Measurements from ENCODE around the gene SRRM4.

Gene SRRM4

GRCh38 chr12:119171291-119171690 is 189.9 kb downstream of the SRRM4 start:
- DNase-seq (ENCODE audit: low spot score) = no peak

GRCh38 chr12:119171691-119172425 is 190.5 kb downstream of the SRRM4 start:
- DNase-seq (ENCODE audit: low spot score) = no peak

GRCh38 chr12:119175081-119175480 is 193.7 kb downstream of the SRRM4 start:
- no peak for DNase-seq (ENCODE audit: low spot score)

- DNase-seq (ENCODE audit: low spot score) = peak; percentile 92
These were observed 195.1 kb downstream of the SRRM4 start for GRCh38 chr12:119176267-119177055.

DNA sequence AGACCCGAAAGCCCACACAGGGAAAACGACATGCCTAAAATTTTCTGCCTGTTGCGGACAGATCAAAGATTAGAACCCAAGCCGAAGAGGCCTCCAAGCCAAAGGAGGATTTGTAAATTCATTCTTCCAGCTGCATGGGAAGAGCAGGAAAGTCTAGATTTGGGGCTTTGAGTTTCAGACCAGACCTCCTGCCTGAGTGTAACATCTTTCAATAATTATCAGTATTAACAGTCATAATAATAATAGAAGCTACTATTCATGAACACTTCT is 195.7 kb downstream of the SRRM4 start:
- no peak for DNase-seq (ENCODE audit: low spot score)

GRCh38 chr12:119177724-119178380 is 196.5 kb downstream of the SRRM4 start:
- DNase-seq (ENCODE audit: low spot score) = no peak

- DNase-seq (ENCODE audit: low spot score) = peak; percentile 96
These were observed 197.4 kb downstream of the SRRM4 start, which contains the start of gene HSPB8 for GRCh38 chr12:119178544-119179334. Gene HSPB8 (plus strand): TSS chr12:119178931. CDS start chr12:119179313, 382 bp downstream.

DNA sequence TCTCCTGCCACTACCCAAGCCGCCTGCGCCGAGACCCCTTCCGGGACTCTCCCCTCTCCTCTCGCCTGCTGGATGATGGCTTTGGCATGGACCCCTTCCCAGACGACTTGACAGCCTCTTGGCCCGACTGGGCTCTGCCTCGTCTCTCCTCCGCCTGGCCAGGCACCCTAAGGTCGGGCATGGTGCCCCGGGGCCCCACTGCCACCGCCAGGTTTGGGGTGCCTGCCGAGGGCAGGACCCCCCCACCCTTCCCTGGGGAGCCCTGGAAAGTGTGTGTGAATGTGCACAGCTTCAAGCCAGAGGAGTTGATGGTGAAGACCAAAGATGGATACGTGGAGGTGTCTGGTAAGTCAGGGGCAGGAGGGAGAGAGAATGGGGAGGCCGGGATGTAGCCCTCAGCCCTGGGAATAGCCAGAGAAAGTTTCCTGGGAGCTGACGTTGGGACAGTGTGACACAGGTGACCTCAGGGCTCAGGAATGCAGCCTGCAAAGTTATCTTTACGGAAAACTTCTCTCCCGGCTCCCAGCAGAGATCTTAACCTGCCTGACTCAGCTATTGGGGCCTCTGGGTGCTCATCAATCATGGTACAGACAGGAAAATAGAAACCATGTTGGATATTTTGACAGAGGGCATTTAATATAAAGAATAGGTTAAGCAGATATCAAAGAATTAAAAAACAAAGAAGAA is 198.1 kb downstream of the SRRM4 start:
- peak; percentile 48 for DNase-seq (ENCODE audit: low spot score)

- DNase-seq (ENCODE audit: low spot score) = peak; percentile 82
These were observed 199.2 kb downstream of the SRRM4 start for GRCh38 chr12:119180380-119181040.

- DNase-seq (ENCODE audit: low spot score) = no peak
These were observed 199.9 kb downstream of the SRRM4 start for GRCh38 chr12:119181202-119181601.

- DNase-seq (ENCODE audit: low spot score) = no peak
These were observed 200.6 kb downstream of the SRRM4 start for GRCh38 chr12:119181944-119182343.

- DNase-seq (ENCODE audit: low spot score) = peak; percentile 17
These were observed 201.6 kb downstream of the SRRM4 start for GRCh38 chr12:119182701-119183493.

DNA sequence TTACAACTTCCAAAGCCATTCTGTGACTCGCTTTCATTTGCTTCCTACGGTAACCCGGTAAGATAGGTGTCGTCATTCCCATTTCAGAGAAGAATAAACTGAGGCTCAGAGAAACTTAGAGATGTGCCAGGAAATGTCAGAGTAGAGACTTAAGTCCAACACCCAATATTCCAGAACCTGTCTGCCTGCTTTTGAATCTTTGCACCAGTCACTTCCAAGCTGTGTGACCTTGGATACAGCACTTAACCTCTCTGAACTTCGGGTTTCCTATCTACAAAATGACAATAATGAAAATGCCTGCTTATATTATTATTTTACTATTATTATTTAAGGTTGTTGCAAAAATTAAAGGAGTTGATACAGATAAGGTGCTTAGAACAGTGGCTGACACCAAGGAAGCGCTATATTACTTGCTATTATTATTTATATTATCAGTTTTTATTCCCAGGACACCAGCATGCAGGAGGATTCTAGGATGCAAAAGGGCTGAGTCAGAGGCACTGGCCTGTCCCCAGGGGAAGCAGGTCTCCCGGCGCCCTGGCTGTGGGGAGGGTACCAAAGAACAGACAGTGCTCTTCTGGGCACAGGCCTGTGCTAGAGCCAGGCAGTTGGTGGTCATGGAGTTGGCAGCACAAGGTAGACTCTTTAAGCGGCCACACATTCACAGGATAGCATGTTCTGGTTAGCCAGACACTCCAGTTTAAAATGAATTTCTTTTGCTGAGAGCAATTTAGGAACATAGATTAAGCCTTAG is 202.8 kb downstream of the SRRM4 start:
- no peak for DNase-seq (ENCODE audit: low spot score)

DNA sequence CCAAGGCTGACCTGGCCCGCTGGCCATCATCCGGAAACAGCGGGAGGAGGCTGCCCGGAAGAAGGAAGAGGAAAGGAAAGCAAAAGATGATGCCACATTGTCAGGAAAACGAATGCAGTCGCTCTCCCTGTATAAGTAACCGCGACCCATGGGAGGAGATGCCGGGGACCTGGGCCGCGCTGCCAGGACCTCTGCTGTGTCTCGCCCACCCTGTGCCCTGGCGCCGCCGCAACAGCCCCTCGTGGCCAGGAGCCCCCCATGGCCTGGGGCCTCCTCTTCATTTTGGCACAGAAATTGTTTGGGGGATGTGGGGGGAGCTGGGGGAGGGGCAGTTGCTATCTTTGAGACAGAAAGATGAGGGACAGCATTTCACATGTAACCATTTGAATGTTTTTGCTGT is 213.9 kb downstream of the SRRM4 start:
- no peak for DNase-seq (ENCODE audit: low spot score)

DNA sequence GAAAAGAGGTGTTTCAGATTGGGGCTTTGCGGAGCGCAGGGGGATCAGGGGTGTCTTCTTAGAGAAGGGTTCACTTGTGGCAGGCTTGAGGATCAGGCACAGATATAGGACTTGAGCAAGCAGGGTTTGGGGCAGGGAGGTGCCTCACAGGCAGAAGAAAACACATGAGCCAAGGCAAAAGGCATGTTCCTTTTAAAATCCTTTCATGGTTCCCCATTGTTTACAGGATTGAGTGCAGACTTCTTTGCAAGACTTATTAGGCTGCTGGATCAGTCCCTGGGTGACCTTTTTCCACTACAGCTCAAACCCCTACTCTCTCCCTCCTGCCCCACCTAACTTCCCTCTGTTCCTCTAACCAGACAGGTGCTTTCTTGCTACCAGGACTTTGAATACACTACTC is 217.1 kb downstream of the SRRM4 start:
- DNase-seq (ENCODE audit: low spot score) = no peak

GRCh38 chr12:119200601-119201000 is 219.3 kb downstream of the SRRM4 start:
- no peak for DNase-seq (ENCODE audit: low spot score)

DNA sequence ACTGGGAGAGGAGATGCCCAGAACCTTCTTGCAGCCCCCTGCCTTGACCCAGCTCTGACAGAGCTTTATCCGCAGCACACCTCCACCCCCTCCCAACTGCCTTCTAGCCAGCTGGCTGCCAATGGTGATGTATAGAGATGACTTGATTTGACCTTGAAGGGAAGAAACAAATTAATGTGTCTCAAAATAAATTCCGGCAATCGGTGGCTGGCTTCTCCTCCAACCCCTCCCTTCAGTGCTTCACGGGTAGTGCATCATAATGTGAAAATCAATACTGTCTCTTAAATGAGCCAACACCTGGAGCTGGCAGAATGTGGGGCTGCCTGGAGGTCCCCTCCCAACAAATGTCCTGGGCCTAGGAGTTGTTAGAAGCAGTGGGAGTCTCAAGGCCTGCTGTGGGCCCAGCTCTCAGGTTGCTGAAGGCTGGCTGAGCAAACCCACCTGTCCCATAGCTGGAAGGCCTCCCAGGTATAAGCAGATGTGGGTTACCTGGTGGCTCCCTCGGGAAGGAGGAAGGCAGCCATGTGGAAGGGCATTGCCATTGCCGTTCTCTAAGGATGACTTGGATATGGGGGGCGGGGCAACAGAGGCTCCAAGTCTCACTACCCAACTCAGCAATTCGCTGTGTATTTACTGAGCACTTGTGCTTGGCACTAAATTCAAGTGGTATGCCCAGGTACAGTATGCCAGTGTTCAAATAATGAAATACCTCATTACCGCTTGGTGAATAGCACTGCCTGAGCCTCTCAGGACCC is 220.6 kb downstream of the SRRM4 start:
- DNase-seq (ENCODE audit: low spot score) = no peak

- no peak for DNase-seq (ENCODE audit: low spot score)
These were observed 221.2 kb downstream of the SRRM4 start for GRCh38 chr12:119202544-119202943.

- no peak for DNase-seq (ENCODE audit: low spot score)
These were observed 222.8 kb downstream of the SRRM4 start for GRCh38 chr12:119204131-119204530.

All from AG20443 (cell line).